ENCODE results near the gene PCDH19.

PCDH19 gene

DNA sequence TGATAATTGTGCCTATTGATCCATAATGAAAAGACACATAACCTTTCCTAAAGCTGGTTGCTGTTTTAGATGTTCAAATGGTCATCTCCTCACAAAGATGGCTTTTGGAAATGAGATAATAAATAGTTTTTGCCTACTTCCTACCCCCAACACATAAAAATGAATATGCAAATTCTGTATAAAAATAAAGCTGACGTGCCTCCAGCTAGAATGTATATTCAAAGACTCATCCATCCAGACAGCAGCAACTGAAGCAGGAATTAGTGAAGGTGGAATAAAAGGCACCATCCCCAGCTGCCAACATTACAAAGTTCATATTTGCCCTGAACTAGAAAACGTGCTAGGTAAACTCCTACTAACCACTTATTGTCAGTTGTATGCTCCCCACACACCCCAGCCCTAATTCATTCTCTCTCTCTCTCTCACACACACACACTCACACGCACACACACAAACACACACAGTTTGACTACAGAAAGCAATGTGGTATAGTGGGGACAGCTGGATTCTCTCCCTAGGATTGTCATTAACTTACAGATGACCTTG is 53.6 kb downstream of the PCDH19 start:
- H3K4me1 ChIP-seq (ENCODE audit: control insufficient read depth, low read length) = no peaks in the 10 kb centered on the region
- H4K20me1 ChIP-seq (ENCODE audit: control insufficient read depth, insufficient read depth, low read depth, low read length) = no peaks in the 10 kb centered on the region
- no peaks in the 10 kb centered on the region for H3K9me3 ChIP-seq (ENCODE audit: control insufficient read depth, insufficient read depth, low read length)

DNA sequence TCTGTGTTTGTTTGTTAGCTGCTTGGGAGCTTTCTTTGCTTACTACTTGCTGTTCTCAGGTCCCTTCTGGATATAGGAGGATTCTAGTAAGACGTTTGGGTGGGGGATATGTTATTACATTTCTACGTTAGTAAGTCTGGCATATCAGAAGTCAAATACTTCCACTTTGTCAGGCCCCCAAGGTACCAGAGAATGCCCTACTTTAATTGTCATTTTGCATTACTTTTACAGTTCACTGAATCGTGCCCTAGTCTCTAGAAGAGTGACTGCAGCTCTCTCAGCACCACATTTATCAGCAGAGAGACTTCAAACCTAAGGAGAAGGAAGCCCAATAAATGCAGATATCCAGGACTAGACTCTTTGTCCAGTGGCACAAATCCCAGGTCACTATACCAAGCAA is 54.4 kb downstream of the PCDH19 start:
- Histone ChIP-seq H3K36me3 (ENCODE audit: control insufficient read depth, low read length) (no peaks in the 10 kb centered on the region), H3K9me3 (ENCODE audit: control insufficient read depth, insufficient read depth, low read length) (no peaks in the 10 kb centered on the region), H3K9me2 (replicated peaks; ENCODE audit: control insufficient read depth, low read length) (no peaks in the 10 kb centered on the region), H3K4me2 (ENCODE audit: low read length) (no peak overlapping the region), H4K20me1 (ENCODE audit: control insufficient read depth, insufficient read depth, low read depth, low read length) (no peaks in the 10 kb centered on the region), H3K4me1 (ENCODE audit: control insufficient read depth, low read length) (no peaks in the 10 kb centered on the region), H3K79me2 (ENCODE audit: control insufficient read depth, low read length) (no peaks in the 10 kb centered on the region), H3K27me3 (ENCODE audit: control insufficient read depth, low read length) (no peaks in the 10 kb centered on the region), H3K27ac (ENCODE audit: low read depth, low read length) (no peak overlapping the region), H3F3A (ENCODE audit: control insufficient read depth, insufficient read depth) (no peaks in the 10 kb centered on the region), H3K4me3 (ENCODE audit: low read length) (no peak overlapping the region)
- TF ChIP-seq, protein P1, sequence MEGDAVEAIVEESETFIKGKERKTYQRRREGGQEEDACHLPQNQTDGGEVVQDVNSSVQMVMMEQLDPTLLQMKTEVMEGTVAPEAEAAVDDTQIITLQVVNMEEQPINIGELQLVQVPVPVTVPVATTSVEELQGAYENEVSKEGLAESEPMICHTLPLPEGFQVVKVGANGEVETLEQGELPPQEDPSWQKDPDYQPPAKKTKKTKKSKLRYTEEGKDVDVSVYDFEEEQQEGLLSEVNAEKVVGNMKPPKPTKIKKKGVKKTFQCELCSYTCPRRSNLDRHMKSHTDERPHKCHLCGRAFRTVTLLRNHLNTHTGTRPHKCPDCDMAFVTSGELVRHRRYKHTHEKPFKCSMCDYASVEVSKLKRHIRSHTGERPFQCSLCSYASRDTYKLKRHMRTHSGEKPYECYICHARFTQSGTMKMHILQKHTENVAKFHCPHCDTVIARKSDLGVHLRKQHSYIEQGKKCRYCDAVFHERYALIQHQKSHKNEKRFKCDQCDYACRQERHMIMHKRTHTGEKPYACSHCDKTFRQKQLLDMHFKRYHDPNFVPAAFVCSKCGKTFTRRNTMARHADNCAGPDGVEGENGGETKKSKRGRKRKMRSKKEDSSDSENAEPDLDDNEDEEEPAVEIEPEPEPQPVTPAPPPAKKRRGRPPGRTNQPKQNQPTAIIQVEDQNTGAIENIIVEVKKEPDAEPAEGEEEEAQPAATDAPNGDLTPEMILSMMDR (IDR thresholded peaks at IDR 0.05; ENCODE audit: low read depth, low read length, poor library complexity, severe bottlenecking) = no peak
- no peak for TF ChIP-seq EZH2phosphoT487 (IDR thresholded peaks at IDR 0.05; ENCODE audit: borderline replicate concordance, low read length)

More for the DNA sequence above, 53.6 kb downstream of the PCDH19 start:
- no peaks in the 10 kb centered on the region for H3K9me2 ChIP-seq (replicated peaks; ENCODE audit: control insufficient read depth, low read length)
- H3K27ac ChIP-seq (ENCODE audit: low read depth, low read length) = no peak overlapping the region
- no peaks in the 10 kb centered on the region for H3F3A ChIP-seq (ENCODE audit: control insufficient read depth, insufficient read depth)
- no peaks in the 10 kb centered on the region for H3K27me3 ChIP-seq (ENCODE audit: control insufficient read depth, low read length)
- H3K4me2 ChIP-seq (ENCODE audit: low read length) = no peak overlapping the region
- TF ChIP-seq, protein P1 (IDR thresholded peaks at IDR 0.05; ENCODE audit: low read depth, low read length, poor library complexity, severe bottlenecking) = no peak
- TF ChIP-seq EZH2phosphoT487 (IDR thresholded peaks at IDR 0.05; ENCODE audit: borderline replicate concordance, low read length) = no peak
- H3K4me3 ChIP-seq (ENCODE audit: low read length) = no peak overlapping the region
- H3K79me2 ChIP-seq (ENCODE audit: control insufficient read depth, low read length) = no peaks in the 10 kb centered on the region
- no peaks in the 10 kb centered on the region for H3K36me3 ChIP-seq (ENCODE audit: control insufficient read depth, low read length)

- H3K9me3 ChIP-seq (ENCODE audit: control insufficient read depth, insufficient read depth, low read length) = no peaks in the 10 kb centered on the region
- H4K20me1 ChIP-seq (ENCODE audit: control insufficient read depth, insufficient read depth, low read depth, low read length) = no peaks in the 10 kb centered on the region
- no peaks in the 10 kb centered on the region for H3K79me2 ChIP-seq (ENCODE audit: control insufficient read depth, low read length)
- H3K27ac ChIP-seq (ENCODE audit: low read depth, low read length) = no peak overlapping the region
- no peaks in the 10 kb centered on the region for H3K27me3 ChIP-seq (ENCODE audit: control insufficient read depth, low read length)
- no peaks in the 10 kb centered on the region for H3K36me3 ChIP-seq (ENCODE audit: control insufficient read depth, low read length)
- H3K4me3 ChIP-seq (ENCODE audit: low read length) = no peak overlapping the region
- H3K4me1 ChIP-seq (ENCODE audit: control insufficient read depth, low read length) = no peaks in the 10 kb centered on the region
- H3K4me2 ChIP-seq (ENCODE audit: low read length) = no peak overlapping the region
- TF ChIP-seq EZH2phosphoT487 (IDR thresholded peaks at IDR 0.05; ENCODE audit: borderline replicate concordance, low read length) = no peak
- TF ChIP-seq, protein P1 (IDR thresholded peaks at IDR 0.05; ENCODE audit: low read depth, low read length, poor library complexity, severe bottlenecking) = no peak
- H3F3A ChIP-seq (ENCODE audit: control insufficient read depth, insufficient read depth) = no peaks in the 10 kb centered on the region
- H3K9me2 ChIP-seq (replicated peaks; ENCODE audit: control insufficient read depth, low read length) = no peaks in the 10 kb centered on the region
These were observed 56.7 kb downstream of the PCDH19 start for GRCh38 chrX:100353326-100353725.
